ENCODE results near the gene DHH.

DNA sequence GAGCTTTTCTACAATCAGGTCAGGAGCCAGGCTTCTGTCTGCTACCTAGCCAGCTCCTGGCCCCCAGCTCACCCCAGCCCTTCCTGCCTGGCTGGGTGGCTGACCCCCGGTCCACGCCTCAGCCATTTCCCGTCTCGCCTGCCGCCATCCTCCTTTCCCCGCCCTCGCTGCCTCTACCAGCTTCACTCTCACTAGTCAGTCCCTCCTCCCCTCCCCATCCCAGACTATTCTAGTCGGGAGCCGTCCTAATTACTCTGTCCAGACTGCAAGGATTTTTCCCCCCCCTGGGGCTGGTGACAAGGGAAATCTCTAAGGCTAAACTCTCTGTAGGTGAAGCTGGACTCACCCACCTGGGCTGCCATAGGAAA is 825 bp downstream of the DHH start:
- TF ChIP-seq, protein P1, sequence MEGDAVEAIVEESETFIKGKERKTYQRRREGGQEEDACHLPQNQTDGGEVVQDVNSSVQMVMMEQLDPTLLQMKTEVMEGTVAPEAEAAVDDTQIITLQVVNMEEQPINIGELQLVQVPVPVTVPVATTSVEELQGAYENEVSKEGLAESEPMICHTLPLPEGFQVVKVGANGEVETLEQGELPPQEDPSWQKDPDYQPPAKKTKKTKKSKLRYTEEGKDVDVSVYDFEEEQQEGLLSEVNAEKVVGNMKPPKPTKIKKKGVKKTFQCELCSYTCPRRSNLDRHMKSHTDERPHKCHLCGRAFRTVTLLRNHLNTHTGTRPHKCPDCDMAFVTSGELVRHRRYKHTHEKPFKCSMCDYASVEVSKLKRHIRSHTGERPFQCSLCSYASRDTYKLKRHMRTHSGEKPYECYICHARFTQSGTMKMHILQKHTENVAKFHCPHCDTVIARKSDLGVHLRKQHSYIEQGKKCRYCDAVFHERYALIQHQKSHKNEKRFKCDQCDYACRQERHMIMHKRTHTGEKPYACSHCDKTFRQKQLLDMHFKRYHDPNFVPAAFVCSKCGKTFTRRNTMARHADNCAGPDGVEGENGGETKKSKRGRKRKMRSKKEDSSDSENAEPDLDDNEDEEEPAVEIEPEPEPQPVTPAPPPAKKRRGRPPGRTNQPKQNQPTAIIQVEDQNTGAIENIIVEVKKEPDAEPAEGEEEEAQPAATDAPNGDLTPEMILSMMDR (IDR thresholded peaks at IDR 0.05), result no peak
- no peak for TF ChIP-seq POLR2A (IDR thresholded peaks at IDR 0.05)
